ENCODE data around the gene YY1.

- TF ChIP-seq CTCF (conservative IDR thresholded peaks at IDR 0.05 in 1 of 2, IDR thresholded peaks at IDR 0.05 in 1 of 2; ENCODE audit: extremely low read depth in 1 of 2, insufficient read depth in 1 of 2, low read depth in 1 of 2, low read length in 2 of 2) (no peak), EZH2 (IDR thresholded peaks at IDR 0.05; ENCODE audit: borderline replicate concordance, low read length) (no peak)
Measured at GRCh38 chr14:100306101-100306997, 67.4 kb downstream of the YY1 start, which contains the start of gene SLC25A29.

Data from mammary epithelial cell (primary cell).